Right atrium auricular region (tissue), 2 donors: ENCODE results near the gene GLMN. TPM values are rescaled to one million over a fixed set of nuclear protein-coding genes. Genes with fewer than 3 reads are reported as not detected.

Experiments
- DNase-seq: peaks from one replicate; pipeline ENCODE4 v3.0.0-alpha.2; 2019; ENCODE audit warnings: low spot score
- H3K27ac ChIP-seq, 2 donors: fragments of 200-600 bp; sonication (generic); 1 replicate in 1 of 2; 2 replicates in 1 of 2; pipeline ENCODE4 v1.5.1; 2016 to 2019
- H3K27me3 ChIP-seq, 2 donors: fragments of 200-600 bp; sonication (generic); one replicate each; pipeline versions ENCODE4 v1.5.1 to v1.6.0; 2017 to 2019
- H3K36me3 ChIP-seq: fragments of 200-600 bp; sonication (generic); one replicate; pipeline ENCODE4 v1.5.1; 2016
- H3K4me1 ChIP-seq, 2 donors: fragments of 200-600 bp; sonication (generic); one replicate each; pipeline versions ENCODE4 v1.5.1 to v1.6.0; 2017 to 2019
- H3K4me3 ChIP-seq, 2 donors: fragments of 200-600 bp; sonication (generic); 1 replicate in 1 of 2; 2 replicates in 1 of 2; pipeline ENCODE4 v1.5.1; 2017 to 2019; ENCODE audit warnings: mild to moderate bottlenecking in 1 of 2, moderate library complexity in 1 of 2
- H3K9me3 ChIP-seq, 2 donors: fragments of 200-600 bp; sonication (generic); one replicate each; pipeline ENCODE4 v1.5.1; 2019
- CTCF ChIP-seq, 2 donors: fragments of 200-600 bp; sonication (generic); IDR thresholded peaks; one replicate each; pipeline ENCODE4 v1.5.1; 2019; ENCODE audit warnings: antibody characterized with exemption in 2 of 2
- total RNA-seq, 2 donors: library from RNA; depleted of rRNA; stranded (reverse); fragments of >200 nt; gene quantifications; one replicate each; pipeline ENCODE4 v1.1.0, GENCODE V29; 2016

GLMN gene
- total RNA-seq, 2 donors from 2014 or later = 5.1 to 5.6 TPM

GRCh38 chr1:92323473-92324453, 25.0 kb upstream of the GLMN start:
- Histone ChIP-seq H3K27ac (no peak overlapping the region), H3K27me3 (no peaks in the 10 kb centered on the region), H3K4me1 (no peaks in the 10 kb centered on the region), H3K4me3 (no peak overlapping the region), H3K36me3 (peaks cover 38% of the 10 kb centered on the region), H3K9me3 (peaks cover 0 to 19% of the 10 kb centered on the region in 2 donors)
- no peak for DNase-seq
- TF ChIP-seq CTCF (IDR thresholded peaks at IDR 0.05) = no peak

- Histone ChIP-seq H3K9me3 (no peaks in the 10 kb centered on the region), H3K4me1 (no peaks in the 10 kb centered on the region), H3K36me3 (peaks cover 20% of the 10 kb centered on the region), H3K4me3 (no peak overlapping the region), H3K27me3 (no peaks in the 10 kb centered on the region), H3K27ac (no peak overlapping the region)
- no peak for DNase-seq
- no peak for TF ChIP-seq CTCF (IDR thresholded peaks at IDR 0.05)
Observed at GRCh38 chr1:92317836-92318493, 19.2 kb upstream of the GLMN start.

GRCh38 chr1:92315766-92316599, 17.2 kb upstream of the GLMN start:
- Histone ChIP-seq H3K9me3 (no peaks in the 10 kb centered on the region), H3K4me1 (no peaks in the 10 kb centered on the region), H3K27me3 (no peaks in the 10 kb centered on the region), H3K36me3 (peaks cover 24% of the 10 kb centered on the region), H3K27ac (no peak overlapping the region), H3K4me3 (no peak overlapping the region)
- DNase-seq = no peak
- TF ChIP-seq CTCF (IDR thresholded peaks at IDR 0.05) = no peak

- H3K4me1 ChIP-seq = no peaks in the 10 kb centered on the region
- no peaks in the 10 kb centered on the region for H3K27me3 ChIP-seq
- peaks cover 20% of the 10 kb centered on the region for H3K36me3 ChIP-seq
- no peaks in the 10 kb centered on the region for H3K9me3 ChIP-seq
- TF ChIP-seq CTCF (IDR thresholded peaks at IDR 0.05) = no peak
- no peak overlapping the region for H3K4me3 ChIP-seq
- DNase-seq = no peak
- H3K27ac ChIP-seq = no peak overlapping the region
Observed at GRCh38 chr1:92314024-92314423, 15.2 kb upstream of the GLMN start.

GRCh38 chr1:92310185-92310597, 11.4 kb upstream of the GLMN start:
- H3K27me3 ChIP-seq = no peaks in the 10 kb centered on the region
- H3K27ac ChIP-seq = no peak overlapping the region
- no peak overlapping the region for H3K4me3 ChIP-seq
- peaks cover 26% of the 10 kb centered on the region for H3K36me3 ChIP-seq
- peak; percentile 34 to 69 for TF ChIP-seq CTCF (IDR thresholded peaks at IDR 0.05)
- no peaks in the 10 kb centered on the region for H3K9me3 ChIP-seq
- H3K4me1 ChIP-seq = no peaks in the 10 kb centered on the region
- no peak for DNase-seq
